Measurements from ENCODE around the gene NPAS3.

NPAS3 gene

DNA sequence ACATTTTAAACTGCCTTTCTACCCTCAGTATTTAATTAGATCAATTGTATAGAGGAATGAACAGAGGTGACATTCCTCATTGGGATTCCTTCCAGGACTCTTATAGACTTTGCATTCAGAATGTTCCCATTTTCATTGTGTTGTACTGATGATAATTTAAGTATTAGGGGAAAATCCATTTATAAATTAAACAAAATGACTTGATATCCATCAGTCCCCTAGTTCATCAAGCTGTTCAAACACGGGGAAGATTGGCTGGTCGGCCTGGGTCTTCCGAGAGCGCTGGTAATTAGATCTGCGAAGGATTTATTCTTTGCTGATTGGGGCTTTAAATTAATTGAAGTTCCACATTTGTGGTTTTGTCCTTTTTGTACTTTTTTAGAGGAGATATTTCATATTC, 738.2 kb downstream of the NPAS3 start:
- DNase-seq (ENCODE audit: low read depth in 2 of 2) = no peak

DNA sequence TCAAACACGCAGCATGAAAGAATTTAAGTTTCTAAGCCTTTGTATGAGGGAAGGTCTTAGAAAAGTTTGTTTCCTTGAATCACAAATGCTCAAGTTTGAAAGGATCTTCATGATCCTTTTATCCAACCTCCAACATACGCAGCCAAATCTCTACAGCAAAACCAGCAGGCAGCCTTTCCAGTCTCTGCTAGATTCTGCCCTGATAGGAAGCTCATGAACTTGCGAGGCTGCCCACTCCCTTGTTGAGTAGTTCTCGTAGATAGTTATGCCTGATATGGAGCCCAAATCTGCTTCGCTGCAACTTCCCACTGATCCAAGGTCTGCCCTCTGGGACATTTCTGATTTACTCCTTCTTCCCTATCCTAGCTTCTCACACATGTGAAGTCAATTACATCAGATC, 739.3 kb downstream of the NPAS3 start:
- DNase-seq (ENCODE audit: low read depth in 2 of 2) = no peak

DNA sequence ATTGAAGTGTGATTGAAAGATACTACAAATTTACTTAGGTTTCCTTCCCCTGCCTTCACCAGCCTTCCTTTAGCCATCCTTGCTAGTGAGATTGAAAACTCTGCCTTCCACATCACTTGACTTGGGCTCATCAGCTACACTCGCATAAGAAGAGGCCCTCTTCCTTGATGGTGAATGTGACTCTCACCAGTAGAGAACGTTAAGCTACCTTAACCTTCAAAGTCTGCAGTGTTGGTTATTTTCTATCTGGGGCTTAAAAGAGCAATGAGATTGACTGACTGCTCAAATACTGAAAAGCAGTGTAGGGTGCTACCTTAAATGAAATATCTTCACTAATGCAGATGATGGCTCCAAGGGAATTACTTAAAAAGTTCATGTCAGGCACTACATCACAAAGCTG, 740.3 kb downstream of the NPAS3 start:
- DNase-seq (ENCODE audit: low read depth in 2 of 2) = no peak

DNA sequence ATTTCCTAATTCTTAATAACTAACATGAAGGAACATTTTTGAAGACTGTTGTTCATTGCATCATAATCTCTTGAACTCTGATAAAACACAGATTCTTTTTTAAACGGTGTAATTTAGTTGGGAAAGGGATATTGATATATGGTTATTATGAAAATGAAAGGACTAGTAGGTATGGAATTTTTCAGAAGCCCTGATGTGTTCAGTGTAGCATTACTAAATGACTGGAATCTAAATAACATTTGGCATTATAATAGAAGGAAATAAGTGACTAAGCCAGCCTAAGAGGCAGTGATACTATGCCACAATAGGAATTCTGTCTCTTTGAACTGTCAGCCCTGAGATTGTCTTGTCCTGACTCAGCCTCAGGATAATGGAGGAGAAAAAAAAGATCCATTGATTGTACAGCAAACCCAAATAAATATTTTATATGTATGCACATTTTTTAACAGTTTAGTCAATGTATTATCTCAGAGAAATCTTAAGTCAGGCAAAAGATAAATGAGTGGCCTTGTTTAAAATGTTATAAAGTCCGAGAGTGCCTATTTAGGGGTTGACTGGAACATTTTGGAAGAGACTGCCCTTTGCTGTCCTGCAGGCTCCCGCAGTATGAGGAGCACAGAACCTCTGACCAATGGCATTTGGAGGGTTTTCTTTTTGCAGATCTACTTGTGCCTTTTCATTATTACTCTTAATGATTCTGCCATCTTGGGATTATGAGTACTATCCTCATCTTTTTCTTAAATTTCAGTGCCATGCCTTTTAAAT, 741.0 kb downstream of the NPAS3 start:
- no peak for DNase-seq (ENCODE audit: low read depth in 2 of 2)

- DNase-seq (ENCODE audit: low read depth in 2 of 2) = no peak
Measured at GRCh38 chr14:33680873-33681272, 742.2 kb downstream of the NPAS3 start.

- no peak for DNase-seq (ENCODE audit: low read depth in 2 of 2)
Measured at GRCh38 chr14:33682760-33683159, 744.1 kb downstream of the NPAS3 start.

- no peak for DNase-seq (ENCODE audit: low read depth in 2 of 2)
Measured at GRCh38 chr14:33685026-33685425, 746.3 kb downstream of the NPAS3 start.

DNA sequence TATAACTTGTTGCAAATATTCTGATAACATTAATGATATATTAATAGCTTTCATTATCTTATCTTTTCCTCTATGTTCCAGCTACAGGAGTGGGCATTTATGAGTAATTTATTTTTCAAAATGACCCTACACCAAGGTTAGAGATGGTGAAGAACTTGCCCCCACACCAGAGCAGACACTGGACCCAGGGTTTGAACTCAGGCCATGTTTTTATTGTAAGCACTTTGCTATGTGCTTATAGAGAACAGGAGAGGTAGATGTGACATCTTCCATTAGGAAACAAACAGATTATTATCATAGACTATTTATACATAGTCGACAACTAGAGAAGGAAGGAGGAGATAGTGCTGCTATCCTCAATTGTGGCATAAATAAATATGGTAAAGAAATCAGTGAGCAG, 747.0 kb downstream of the NPAS3 start:
- DNase-seq (ENCODE audit: low read depth in 2 of 2) = no peak

DNA sequence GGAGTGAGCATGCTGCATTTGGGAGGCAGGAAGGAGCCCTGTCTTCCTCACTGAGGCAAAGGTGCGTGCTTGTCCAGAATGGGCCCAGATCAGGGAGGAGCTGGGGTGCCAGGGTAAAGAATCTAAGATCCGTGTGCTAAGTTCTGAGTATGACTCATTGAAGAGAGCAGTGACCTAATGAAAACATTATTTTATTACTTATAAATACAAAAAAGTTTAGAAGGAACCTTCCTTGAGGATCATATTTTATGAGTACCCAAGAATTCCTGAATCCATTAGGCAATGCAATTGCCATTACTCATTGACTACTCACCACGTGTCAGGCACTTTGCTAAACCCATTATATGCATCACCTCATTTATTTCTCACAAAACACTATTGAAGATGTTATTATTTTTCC, 747.5 kb downstream of the NPAS3 start:
- no peak for DNase-seq (ENCODE audit: low read depth in 2 of 2)

- DNase-seq (ENCODE audit: low read depth in 2 of 2) = no peak
Measured at GRCh38 chr14:33686856-33687255, 748.2 kb downstream of the NPAS3 start.

DNA sequence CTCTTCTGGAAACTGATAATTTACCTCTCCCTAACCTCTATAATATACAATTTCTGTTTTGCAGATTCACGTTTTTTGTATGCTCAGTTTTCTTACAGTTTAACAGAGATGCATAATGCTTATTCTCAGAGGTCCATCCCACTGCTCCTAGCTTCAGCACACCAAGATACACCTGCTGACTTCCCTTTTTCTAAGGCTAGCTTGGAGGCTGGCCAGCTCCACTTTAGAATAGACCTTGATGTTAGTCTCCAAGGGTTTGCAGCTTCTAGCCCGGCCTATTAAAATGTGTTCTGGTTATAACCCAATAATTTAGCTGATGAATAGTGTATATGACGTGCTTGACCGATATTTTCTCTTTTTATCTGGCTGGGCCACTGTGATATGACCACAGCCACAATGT, 751.0 kb downstream of the NPAS3 start:
- no peak for DNase-seq (ENCODE audit: low read depth in 2 of 2)

- DNase-seq (ENCODE audit: low read depth in 2 of 2) = no peak
Measured at GRCh38 chr14:33691907-33692306, 753.2 kb downstream of the NPAS3 start.

- no peak for DNase-seq (ENCODE audit: low read depth in 2 of 2)
Measured at GRCh38 chr14:33692762-33693161, 754.1 kb downstream of the NPAS3 start.

DNA sequence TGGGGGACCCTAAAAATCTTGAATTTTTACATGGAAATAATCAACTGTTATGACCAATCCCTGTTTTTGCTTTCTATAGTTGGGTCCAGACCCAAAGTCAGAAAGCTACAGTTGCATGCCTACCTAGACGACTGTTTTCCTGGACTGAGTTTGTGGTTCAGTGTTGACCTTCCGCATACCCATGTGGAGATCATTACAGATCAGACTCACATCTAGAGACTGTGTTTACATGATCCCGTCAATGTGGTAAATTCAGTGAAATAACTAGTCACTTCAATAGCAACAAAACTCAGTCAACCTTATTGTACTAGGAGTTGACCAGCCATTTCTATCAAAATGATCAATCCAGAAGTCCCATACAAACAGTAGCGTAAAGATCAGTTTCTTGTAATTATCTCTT, 754.6 kb downstream of the NPAS3 start:
- no peak for DNase-seq (ENCODE audit: low read depth in 2 of 2)

DNA sequence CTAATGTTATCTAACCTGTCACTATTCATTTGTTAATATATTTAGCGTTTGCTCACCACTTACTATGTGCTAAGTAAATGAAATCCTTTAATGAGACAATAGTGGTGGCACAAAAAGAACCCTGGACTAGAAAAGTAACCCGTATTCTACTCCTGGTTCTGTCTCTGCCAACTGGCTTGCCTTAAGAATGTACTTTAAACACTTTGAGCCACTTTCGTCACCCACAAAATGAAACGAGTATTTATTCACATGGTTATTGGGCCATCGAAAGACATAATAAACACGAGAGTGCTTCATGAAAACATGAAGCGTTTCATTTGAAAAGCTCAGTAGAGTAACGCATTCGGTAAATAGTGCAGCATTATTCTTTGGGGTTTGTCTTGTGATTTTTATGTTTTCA, 757.5 kb downstream of the NPAS3 start:
- DNase-seq (ENCODE audit: low read depth in 2 of 2) = no peak

DNA sequence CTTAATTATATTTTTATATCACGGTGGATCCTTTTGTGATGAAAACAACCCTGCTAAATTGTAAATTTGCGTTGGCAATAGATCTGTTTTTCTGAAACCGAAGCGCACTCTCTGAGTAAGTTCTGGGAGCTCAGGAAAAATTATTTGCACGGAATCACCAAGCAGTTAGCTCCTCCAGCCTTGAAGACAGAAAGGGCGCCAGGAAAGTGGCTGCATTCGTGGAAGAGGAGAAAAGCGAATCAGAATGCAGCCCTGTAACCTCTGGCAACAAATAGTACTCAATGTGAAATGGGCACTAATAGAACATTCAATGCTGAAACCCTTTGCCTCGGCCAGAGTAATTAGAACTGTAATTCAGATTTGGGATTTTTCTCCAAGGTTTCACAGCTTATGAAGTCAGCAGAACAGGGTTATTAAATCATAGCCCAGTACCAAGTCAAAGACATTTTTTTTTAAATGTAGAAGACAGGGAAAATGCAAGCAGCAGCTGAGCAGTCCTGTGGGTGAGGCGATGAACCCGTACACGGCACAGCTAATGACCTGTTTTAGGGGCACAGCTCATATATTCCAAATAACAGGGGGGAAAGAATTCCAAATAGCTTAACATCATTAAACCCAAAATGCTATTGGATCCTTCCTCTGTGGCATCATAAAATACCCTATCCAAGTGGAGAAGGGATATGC, 760.8 kb downstream of the NPAS3 start:
- no peak for DNase-seq (ENCODE audit: low read depth in 2 of 2)

DNA sequence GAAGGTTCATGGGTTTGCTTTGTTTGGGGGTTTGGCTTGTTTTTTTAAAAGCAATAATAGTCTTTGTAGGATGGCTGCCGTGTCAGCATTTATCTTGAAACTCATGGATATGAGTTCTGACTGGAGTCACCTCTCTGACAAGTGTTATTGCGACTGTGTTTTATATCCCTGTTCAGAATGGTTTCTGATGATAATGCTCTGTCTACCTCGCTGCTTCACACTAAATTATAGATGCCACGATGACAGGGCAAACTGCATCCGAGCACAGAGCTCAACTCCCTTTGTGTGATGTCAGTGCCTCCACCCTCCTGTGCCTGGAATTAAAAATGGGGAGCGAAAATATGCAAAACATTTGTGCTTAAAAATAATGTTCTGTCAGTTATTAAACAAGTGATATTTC, 761.4 kb downstream of the NPAS3 start:
- no peak for DNase-seq (ENCODE audit: low read depth in 2 of 2)

- DNase-seq (ENCODE audit: low read depth in 2 of 2) = no peak
Measured at GRCh38 chr14:33702293-33702692, 763.6 kb downstream of the NPAS3 start.

GRCh38 chr14:33704481-33704880, 765.8 kb downstream of the NPAS3 start:
- no peak for DNase-seq (ENCODE audit: low read depth in 2 of 2)

- no peak for DNase-seq (ENCODE audit: low read depth in 2 of 2)
Measured at GRCh38 chr14:33705490-33705889, 766.8 kb downstream of the NPAS3 start.

DNA sequence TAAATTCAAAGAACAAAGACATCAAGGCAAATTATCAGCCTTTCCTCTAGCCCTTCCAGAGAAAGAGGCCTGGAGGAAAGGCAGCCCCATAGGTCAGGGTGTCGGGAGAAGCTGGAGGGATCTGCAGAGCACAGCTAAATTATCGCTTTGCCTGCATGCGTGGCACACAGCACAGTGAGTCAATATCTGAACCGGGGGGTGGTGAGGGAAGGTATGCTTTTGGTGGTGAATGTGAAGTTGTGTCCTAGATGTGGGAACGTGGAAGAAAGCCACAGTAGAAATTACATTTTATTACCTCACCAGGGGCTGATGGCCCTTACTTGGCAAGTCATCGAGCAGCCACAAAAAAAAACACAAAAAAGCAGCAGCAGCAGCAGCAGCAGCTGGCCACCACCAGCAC, 769.0 kb downstream of the NPAS3 start:
- no peak for DNase-seq (ENCODE audit: low read depth in 2 of 2)

GRCh38 chr14:33709283-33709682, 770.6 kb downstream of the NPAS3 start:
- DNase-seq (ENCODE audit: low read depth in 2 of 2) = no peak

- no peak for DNase-seq (ENCODE audit: low read depth in 2 of 2)
Measured at GRCh38 chr14:33709711-33710110, 771.0 kb downstream of the NPAS3 start.

DNA sequence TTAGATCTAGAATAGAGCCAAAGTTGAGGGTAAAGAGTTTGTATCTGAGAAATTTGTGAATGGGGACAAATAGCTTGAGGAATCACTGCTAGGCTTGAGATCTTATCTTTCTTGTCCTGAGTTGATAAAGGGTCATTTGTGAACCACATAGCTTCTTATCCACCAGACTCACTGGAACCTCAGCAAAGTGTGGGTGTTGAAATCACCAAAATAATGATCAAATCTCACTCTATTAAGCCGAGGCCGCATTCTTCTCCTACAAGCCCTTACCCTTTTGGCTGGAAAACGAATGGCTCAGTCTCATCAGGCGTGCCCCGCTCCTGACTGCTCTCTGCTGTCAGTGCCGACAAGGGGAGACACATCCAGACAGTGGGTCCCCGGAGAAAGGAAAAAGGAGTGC, 771.6 kb downstream of the NPAS3 start:
- no peak for DNase-seq (ENCODE audit: low read depth in 2 of 2)
